GM23338 (cell line): Measurements from ENCODE around the gene ASB15.

Experiments
- ZNF114 ChIP-seq: fragments of 250-450 bp; sonication (Bioruptor Pico); IDR thresholded peaks from 2 replicates; pipeline ENCODE4 v1.5.0; 2020; ENCODE audit warnings: mild to moderate bottlenecking, moderate library complexity
- TF ChIP-seq, protein P1 (sequence below), 2 experiments: fragments of 200-600 bp in 1 of 2; sonication (generic) in 1 of 2; conservative IDR thresholded peaks; 2 replicates each; pipeline versions ENCODE4 v1.5.1 to v1.6.1; 2016 to 2017; ENCODE audit warnings: antibody characterized with exemption in 2 of 2, low read depth in 2 of 2, mild to moderate bottlenecking in 2 of 2, moderate library complexity in 1 of 2

DNA sequence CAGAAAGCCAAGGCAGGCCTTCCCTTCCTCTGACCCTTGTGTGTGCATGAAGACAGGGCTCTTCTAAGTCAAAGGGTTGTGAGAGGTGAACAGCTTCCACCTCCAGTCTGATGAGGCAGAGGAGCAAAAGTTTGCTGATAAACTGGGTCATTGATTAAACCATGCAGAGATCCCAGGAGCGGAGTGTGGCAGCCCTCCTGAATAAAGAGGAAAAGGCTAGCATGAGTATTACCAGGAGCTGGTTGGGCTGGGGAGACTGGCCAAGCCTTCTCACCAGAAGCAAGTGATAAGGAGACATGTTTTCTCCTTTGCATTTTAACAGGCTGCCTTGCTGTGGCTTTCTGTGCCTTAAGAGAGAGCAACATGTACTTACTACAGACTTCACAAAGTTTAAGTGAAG, 64.3 kb downstream of the ASB15 start:
- TF ChIP-seq, protein P1, sequence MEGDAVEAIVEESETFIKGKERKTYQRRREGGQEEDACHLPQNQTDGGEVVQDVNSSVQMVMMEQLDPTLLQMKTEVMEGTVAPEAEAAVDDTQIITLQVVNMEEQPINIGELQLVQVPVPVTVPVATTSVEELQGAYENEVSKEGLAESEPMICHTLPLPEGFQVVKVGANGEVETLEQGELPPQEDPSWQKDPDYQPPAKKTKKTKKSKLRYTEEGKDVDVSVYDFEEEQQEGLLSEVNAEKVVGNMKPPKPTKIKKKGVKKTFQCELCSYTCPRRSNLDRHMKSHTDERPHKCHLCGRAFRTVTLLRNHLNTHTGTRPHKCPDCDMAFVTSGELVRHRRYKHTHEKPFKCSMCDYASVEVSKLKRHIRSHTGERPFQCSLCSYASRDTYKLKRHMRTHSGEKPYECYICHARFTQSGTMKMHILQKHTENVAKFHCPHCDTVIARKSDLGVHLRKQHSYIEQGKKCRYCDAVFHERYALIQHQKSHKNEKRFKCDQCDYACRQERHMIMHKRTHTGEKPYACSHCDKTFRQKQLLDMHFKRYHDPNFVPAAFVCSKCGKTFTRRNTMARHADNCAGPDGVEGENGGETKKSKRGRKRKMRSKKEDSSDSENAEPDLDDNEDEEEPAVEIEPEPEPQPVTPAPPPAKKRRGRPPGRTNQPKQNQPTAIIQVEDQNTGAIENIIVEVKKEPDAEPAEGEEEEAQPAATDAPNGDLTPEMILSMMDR (conservative IDR thresholded peaks at IDR 0.05; ENCODE audit: low read depth in 2 of 2): no peak
- TF ChIP-seq ZNF114 (CRISPR knock-in tag): no peak
